HepG2 (cell line): ENCODE data around the gene PSMC5.

Experiments used
- CTCF ChIP-seq: sonication (generic); formaldehyde crosslinking; IDR thresholded peaks from 2 replicates; pipeline ENCODE4 v1.5.0; 2020; ENCODE audit warnings: mild to moderate bottlenecking, missing genetic modification reagents, moderate library complexity
- FOXA1 ChIP-seq, 2 experiments: fragments of 450-650 bp in 1 of 2; sonication (generic) in 1 of 2; formaldehyde crosslinking in 1 of 2; IDR thresholded peaks; 2 replicates each; pipeline versions ENCODE4 v1.4.0 to v1.6.1; 2016 to 2020; ENCODE audit warnings: missing genetic modification reagents in 1 of 2
- HOXA7 ChIP-seq: sonication (generic); formaldehyde crosslinking; IDR thresholded peaks from 2 replicates; pipeline ENCODE4 v1.8.1; 2022; ENCODE audit warnings: mild to moderate bottlenecking, missing genetic modification reagents, moderate library complexity
- KDM1A ChIP-seq: IDR thresholded peaks from 2 replicates; pipeline ENCODE4 v1.6.1; 2016; ENCODE audit warnings: missing compliant biosample characterization
- NR2F2 ChIP-seq: IDR thresholded peaks from 2 replicates; pipeline ENCODE4 v1.6.1; 2012; ENCODE audit warnings: low read depth, inconsistent platforms, borderline replicate concordance
- RCOR2 ChIP-seq: IDR thresholded peaks from 2 replicates; pipeline ENCODE4 v1.6.1; 2016; ENCODE audit warnings: missing biosample characterization, missing genetic modification reagents
- ZNF468 ChIP-seq: sonication (generic); formaldehyde crosslinking; IDR thresholded peaks from 2 replicates; pipeline ENCODE4 v1.8.0; 2022; ENCODE audit warnings: mild to moderate bottlenecking, moderate library complexity, missing genetic modification reagents
- ZNF639 ChIP-seq: conservative IDR thresholded peaks from 2 replicates; pipeline ENCODE4 v1.6.1; 2018; ENCODE audit warnings: missing genetic modification reagents

- TF ChIP-seq HOXA7 (CRISPR knock-in tag) (no peak), KDM1A (CRISPR knock-in tag) (no peak), CTCF (no peak), ZNF468 (CRISPR knock-in tag) (no peak), ZNF639 (CRISPR knock-in tag) (no peak), FOXA1 (IDR thresholded peaks at IDR 0.05) (no peak), FOXA1 (CRISPR knock-in tag; IDR thresholded peaks at IDR 0.05) (no peak), RCOR2 (CRISPR knock-in tag) (no peak), NR2F2 (no peak)
Observed at GRCh38 chr17:63786971-63787711, 40.1 kb upstream of the PSMC5 start.
